T-helper 2 cell (primary cell): ENCODE data around the gene SLC11A2.
"Not testable (repeated sequence)": the region's sequence is repeated elsewhere in the genome, so short reads cannot be mapped to it uniquely, and the experiment has no call there.

Source experiments
- DNase-seq, 5 experiments: peaks; one replicate each; pipeline versions ENCODE4 v3.0.0 to v3.0.0-alpha.2; 2012 to 2022

Gene SLC11A2

DNA sequence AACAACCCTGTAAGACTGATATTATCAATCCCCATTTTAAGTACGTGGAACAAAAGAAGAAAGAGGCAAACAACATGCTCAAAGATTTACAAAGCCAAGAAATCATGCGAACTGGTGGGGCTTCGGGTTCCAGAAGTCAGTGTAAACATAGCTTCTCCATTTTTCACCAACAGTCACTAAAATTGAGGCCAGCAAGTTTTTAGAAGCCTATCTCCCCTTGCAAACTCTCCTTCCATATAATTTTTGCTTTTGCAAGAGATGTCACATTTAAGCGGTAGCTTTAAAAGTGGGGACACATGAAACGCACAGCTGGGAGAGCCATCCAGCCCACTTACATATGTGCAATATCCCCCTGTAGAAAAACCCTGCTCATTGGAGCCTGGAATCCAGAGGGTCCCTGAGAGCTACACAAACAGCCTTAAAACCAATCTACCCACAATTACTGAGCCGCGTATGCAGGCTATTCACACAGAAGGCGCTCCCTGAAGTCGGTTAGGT, 797 bp downstream of the SLC11A2 start:
- DNase-seq = peak in 1 of 5 experiments; percentile 34

DNA sequence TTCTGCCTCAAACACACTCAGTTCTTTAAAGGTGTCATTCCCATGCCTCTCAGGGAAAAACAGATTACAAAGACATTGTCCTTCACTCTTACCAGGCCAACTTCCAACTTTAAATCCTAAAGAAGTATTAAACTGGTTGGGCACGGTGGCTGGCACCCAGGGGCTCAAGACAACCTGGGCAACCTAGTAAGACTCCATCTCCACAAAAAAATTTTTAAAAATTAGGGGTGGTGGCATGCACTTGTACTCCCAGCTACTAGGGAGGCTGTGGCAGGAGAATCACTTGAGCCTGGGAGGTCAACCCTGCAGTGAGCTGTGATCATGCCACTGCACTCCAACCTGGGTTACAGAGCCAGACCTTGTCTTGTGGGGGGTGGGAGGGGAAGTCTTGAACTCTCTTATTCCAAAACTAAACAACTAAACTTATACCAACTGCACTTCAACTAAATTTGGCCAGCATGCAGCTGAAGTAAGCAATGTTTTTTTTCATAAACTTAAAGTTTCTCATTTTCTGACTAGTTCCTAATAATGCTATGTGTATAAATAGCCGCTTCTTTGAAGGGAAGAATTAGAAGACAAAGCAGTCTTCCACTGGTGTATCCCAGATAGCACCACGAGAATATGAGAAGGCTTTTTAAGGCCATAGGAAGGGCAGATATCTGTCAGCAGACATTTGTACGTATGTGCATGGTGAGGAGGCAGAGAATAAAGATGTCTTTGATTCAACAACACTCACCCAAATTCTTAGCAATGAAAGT, 2.4 kb downstream of the SLC11A2 start:
- no peak for DNase-seq

DNA sequence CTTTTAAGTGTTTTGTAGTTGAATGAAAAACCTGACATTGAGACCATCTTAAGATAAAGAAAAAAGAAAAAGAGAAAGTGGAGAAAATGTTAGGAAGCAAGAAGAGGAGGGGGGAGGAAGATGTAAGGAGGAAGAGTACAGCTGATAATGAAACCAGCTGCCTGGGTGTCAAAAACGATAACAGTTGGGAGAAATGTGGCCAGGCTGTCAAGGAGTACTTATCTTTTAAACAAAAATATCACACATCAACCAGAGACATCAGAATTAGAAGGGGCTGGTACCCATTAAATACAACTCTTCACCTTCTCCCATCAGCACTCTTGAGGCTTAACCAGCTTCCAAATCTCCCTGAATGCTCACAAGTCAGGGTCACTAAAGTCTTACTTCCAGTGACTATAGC, 4.5 kb downstream of the SLC11A2 start:
- peak in 1 of 5 experiments; percentile 55 for DNase-seq

DNA sequence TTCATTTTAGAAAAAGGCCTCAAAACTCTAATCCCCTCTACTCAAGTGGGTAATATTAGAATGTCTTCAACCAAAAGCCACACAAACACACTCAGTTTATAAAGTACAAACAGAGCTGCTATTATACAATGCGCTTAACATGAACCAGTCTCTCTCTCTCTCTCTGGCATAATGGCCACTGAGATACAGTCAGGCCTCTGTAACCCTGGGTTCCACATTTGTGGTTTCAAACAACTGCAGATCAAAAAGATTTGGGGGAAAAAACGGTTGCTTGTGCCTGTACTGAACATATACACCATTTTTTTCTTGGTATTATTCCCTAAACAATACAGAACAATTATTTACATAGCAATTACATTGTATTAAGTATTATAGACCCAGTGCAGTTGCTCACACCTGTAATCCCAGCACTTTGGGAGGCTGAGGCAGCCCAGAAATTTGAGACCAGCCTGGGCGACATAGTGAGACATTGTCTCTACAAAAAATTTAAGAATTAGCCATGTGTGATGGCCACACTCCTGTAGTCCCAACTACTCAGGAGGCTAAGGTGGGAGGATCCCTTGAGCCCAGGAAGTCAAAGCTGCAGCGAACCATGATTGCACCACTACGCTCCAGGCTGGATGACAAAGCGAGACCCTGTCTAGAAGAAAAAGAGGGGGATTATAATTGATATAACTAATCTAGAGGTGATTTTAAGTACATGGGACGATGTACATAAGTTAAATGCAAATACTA, 5.6 kb downstream of the SLC11A2 start:
- peak in 1 of 5 experiments; percentile 75 for DNase-seq

DNA sequence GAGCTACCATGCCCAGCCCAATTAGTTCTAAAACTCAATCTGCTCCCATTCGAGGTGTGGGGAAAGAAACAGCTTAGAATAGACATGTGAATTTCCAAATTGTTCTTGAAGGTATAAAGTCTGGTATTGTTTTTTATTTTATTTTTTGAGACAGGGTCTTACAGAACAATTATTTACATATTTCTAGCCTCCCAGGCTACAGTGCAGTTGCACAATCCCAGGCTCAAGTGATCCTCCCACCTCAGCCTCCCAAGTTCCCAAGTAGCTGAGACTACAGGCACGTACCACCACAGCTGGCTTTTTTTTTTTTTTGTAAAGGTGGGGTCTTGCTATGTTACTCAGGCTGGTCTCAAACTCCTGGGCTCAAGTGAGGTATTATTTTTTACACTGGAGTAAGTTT, 6.3 kb downstream of the SLC11A2 start:
- DNase-seq = no peak

DNA sequence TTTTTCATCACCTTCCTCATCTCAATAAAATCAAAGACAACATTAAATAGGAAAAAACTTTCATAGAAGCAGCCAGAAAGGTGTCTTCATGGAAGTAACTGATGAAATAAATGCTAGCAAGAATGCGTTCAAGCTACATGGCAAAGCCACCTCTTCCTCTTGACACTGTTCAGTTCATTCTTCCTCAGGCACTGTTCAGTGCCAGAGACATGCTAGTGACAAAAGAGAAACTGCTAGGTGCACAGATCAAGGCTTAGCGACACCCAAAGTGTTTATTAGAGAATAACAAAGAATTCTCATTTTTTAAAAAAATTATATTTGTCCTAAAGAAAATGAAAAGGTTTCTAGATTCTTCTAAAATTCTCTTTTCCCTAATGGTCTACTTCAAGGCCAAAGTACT, 7.2 kb downstream of the SLC11A2 start:
- no peak for DNase-seq

DNA sequence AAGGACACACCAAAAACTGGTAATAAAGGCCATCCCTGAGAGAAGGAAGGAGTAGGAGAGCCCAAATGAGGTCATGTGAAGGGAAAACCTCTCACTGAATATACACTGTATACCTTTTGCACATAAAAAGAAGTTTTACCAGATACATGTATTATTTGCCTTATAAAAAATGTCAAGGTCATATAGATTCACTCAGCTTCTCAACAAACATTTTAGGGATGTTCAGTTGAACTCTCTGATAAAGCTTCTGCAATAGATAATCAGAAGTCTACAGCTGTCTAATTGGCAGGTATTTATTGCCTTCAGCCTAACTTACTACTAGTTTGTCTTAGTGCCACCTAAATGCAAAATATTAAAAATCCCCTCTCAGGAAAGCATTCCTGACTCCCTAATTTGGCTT, 8.7 kb downstream of the SLC11A2 start:
- DNase-seq = no peak

DNA sequence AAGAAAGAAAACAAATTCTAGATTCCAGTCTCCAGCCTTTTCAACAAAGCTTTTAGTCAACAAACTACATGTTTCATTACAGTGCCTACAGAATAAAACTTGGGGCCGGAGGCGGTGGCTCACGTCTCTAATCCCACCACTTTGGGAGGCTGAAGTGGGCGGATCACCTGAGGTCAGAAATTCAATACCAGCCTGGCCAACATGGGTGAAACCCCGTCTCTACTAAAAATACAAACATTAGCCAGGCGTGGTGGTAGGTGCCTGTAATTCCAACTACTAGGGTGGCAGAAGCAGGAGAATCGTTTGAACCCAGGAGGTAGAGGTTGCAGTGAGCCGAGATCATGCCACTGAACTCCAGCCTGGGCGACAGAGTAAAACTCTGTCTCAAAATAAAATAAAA, 11.7 kb downstream of the SLC11A2 start:
- DNase-seq = not testable (repeated sequence)

DNA sequence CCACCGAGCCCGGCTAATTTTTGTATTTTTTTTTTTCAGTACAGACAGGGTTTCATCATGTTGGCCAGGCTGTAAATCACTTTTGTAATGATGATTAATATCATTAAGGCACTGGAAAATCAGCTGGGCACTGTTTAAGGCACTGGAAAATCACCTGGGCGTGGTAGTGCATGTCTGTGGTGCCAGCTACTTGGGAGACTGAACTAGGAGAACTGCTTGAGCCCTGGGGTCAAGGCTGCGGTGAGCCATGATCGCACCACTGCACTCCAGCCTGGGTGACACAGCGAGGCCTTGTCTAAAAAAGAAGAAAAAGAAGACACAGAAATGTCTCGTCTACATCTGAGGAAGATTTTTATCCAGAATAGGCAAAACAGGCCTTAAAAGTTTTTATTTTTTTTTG, 12.7 kb downstream of the SLC11A2 start:
- DNase-seq = no peak

DNA sequence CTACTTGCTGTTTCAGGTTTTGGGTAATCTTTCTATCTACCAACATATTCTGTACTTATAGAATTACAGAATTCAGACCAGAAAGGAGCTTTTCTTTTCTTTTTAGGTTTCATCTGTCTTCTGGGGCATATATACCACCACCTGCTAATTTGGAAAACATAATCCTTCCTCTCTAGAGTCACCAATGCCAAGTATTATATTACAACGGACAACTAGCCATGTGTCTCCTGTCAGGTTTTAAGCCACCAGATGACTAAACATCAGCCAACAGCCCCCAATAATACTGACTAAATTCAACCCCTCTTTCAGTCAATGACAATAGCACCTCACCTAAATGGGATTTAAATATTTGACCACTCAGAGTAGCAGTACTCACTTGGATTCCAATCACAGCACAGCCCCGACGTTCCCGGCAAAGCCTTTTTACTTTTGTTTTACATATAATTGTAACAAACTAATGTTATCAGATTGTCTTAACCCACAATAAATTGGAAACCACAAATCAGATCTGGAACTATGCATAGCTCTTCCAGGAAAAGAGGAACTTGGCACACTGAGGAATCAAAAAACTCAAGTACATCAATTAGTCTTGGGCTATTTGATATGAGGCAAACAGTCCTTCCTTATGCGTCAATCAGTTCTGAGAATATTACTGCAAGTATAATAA, 13.5 kb downstream of the SLC11A2 start:
- peak in 1 of 5 experiments; percentile 20 for DNase-seq

DNA sequence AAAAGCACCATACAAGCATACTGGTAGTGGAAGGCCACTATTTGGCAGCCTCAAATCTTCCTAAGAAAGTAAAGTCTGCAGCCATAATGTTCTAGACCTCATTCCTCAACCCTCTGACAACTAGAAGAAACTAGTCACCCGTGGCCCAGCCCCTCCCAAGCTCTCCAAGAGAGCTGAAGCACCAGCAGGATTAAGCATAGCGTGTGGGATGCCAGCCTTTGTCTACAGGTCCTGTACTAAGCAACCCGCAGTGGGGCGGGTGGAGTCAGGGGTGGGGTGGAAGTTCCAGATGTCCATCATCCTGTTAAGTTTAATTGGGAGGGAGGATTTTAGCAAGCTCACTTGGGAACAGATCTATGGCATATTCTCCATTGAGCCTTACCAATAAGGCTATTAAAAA, 14.2 kb downstream of the SLC11A2 start:
- DNase-seq = no peak

DNA sequence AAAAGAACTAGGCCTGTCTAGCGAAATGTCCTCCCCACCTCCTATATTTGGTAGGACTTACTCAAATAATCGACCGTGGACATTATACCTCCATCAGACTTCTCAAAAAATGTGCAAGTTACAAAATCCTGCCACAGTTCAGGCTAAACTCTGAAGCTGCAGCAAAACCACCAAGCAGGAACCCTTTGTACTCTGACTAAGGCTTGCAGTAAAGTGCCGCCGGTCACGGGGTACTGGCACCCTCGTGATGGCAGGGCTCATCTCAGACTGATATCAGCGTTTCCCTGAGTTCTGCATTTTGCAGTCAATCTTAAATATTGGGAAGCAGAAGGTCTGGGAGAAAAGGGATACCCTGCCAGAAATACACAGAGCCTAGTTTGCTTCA, 17.1 kb downstream of the SLC11A2 start:
- DNase-seq = peak in 3 of 5 experiments; percentile 15 to 77 (median 30)

DNA sequence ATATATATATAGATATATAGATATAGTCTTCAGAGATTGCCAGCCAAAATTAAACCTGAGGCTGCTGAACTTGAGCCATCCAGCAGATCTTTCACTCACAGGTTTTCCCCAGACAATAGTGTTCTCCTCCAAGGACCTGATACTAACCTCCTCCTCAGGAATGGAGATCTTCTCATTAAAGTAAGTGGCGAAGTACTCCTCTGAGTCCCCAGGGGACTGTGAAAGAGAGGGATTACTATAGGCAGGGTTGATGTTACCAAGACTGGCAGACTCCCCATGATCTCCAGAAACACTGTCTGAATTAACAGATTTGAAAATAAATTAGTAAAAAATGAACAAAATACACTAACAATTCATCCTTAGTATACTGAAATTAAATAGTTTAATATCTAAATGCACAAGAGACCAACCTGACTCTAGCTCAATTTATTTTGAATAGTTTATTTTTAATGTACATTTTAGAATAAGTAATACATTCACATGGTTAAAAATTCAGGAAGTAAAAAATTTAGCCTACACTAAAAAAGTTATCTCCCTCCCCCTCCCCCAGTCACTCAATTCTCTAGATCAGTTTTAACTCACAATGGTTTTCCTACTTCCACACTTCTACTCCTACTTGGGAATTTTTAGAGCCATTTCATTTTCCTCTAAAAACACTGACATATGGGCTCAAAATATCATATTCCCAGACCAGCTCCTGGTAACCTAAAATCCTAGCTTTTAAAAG, 17.7 kb downstream of the SLC11A2 start:
- no peak for DNase-seq

DNA sequence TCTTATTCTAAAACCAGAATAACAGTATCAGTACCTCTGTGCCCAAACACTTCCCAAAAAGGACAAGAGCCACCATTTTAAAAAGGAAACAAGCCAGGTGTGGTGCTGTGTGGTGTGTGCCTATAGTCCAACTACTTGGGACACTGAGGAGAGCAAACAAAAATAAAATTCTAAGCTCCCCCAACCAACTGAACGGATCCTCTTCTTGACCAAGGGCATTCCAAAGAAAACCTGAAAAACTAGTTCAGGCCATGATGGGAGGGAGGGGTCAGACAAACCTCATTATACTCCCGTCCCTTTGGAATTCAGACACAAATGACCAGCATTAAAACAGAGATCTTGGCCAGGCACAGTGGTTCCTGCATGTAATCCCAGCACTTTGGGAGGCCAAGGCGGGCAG, 20.5 kb downstream of the SLC11A2 start:
- no peak for DNase-seq

DNA sequence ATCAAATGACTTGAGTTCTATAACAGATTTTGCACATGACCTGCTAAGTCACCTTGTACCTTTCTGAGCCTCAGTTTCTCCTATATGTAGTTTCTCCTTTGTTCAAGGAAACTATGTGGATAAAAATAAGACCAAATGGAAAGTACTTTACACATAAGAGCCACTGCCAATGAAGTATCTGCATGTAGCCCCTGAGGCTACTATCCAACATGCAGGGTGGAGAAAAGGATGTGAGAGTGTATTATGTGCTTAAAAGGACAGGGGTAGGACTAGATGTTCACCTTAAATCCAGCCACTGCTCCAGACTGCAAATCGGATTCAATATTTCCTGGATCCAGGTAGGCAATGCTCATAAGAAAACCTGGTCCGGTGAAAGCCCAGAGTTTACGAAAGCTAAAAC, 21.2 kb downstream of the SLC11A2 start:
- no peak for DNase-seq

DNA sequence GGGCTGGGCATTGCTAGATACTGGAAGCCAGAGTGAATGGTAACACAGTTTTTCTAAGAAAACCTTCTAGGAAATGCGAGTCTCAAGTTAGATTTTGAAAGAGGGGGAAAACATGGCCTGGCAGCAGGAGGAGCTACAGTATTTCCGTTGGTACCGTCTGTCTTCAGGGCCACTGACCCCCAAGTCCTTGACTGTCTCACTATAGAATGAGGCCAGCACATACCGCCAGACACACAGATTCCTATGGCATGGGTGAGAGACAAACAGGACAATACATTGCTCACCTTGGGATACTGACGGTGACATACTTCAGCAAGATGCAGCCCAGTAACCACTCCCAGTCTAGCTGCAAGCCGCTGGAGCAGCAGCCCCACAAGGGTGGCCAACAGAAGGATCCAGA, 21.7 kb downstream of the SLC11A2 start:
- no peak for DNase-seq

DNA sequence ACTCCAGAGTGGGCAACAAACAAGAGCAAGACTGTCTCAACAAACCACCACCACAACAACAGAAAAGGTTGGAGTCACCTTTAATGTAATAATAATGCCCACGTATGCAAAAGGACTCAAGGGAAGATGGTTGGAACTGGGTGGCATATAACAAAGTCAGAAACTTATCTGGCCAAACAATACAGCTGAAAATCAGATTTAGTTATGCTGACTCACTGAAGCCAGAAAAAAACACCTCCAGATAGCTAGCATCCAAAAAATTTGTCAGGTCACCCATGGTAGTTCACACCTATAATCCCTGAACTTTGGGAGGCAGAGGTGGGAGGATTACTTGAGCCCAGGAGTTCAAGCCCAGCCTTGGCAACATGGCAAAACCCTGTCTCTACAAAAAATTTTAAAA, 24.4 kb downstream of the SLC11A2 start:
- DNase-seq = no peak

DNA sequence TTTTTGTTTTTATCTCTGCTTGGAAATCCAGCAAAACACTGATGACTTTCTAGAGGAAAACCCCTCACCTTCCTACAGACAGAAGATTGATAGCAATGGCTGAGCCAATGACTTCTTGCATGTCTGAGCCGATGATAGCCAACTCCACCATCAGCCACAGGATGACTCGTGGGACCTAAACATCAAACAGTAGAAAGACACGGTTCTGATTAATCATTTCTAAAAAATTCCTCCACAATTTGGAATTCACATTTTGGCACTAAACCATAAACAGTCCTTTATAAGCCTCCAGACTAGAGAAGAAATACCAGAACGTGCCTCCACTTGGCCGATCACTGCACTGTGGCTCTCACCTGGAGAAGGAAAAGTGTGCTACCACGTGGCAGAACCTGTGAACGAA, 25.9 kb downstream of the SLC11A2 start:
- no peak for DNase-seq

DNA sequence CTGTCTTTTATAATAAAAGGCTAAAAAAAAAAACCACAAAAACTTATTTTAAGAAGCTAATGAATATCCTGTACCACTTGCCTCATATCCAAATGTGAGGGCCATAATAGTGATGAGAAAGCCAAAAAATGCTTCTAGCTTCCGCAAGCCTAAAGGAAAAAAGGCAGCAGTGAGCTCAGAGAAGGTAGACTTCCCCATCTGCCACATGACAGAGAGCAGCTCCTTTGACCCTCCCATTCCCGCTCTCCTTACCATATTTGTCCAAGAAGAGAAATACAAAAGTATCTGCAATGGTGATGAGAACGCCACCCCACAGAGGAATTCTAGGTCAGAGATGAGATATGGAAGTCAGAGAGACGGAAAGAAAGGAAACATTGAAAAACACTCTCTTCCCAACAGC, 27.1 kb downstream of the SLC11A2 start:
- no peak for DNase-seq

DNA sequence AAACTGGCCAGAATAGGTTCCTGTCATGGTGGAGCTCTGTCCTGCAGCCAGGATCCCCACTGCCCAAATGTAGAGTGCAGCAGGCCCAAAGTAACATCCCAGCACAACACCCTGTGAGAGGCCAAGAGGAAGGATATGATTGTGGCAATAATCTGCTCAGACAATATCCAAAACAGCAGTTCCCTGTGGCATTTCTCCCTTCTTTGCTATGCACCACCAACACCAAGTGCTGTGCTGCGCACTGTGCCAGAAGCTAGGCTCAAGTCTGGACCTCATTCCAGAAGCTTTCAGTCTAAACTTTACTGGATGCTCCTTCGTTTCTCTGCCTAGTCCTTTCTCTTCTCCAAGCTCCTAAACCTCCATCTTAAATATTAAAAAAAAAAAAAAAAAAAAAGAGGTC, 33.4 kb downstream of the SLC11A2 start:
- no peak for DNase-seq

DNA sequence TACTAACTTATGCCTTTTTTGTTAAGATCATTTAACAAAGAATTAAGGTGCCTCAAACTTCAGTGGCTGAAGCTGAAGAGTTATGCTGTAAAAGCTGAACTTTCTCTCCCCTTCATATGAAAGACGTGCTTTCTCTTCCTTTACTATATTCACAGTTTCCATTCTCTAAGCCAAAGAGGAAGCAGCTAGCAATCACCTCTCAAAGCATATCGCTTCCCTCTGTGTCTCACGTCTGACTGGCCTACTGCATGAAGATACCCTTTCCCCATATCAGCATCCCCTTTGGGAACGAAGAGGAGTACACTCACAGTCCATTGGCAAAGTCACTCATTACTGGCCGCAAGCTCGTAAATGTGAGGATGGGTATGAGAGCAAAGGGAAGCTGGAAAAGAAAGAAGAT, 34.9 kb downstream of the SLC11A2 start:
- no peak for DNase-seq

DNA sequence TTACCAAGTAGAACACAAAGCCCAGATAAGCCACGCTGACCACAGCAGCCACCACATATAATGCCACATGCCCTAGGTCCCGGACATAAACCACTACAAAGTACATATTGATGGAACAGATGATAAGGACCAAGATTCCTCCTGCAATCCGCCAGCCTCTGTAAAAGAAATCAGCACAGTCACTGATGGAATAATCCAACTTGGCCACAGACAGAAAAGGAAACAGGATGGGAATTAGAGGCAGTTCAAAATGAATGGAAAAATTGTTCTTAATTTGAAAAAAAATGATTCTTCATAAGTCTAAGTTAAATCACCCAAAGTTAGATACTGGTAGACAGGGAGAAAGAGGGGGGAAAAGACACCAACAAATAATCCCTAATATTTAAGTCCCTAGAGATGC, 35.4 kb downstream of the SLC11A2 start:
- DNase-seq = peak in 1 of 5 experiments; percentile 24

DNA sequence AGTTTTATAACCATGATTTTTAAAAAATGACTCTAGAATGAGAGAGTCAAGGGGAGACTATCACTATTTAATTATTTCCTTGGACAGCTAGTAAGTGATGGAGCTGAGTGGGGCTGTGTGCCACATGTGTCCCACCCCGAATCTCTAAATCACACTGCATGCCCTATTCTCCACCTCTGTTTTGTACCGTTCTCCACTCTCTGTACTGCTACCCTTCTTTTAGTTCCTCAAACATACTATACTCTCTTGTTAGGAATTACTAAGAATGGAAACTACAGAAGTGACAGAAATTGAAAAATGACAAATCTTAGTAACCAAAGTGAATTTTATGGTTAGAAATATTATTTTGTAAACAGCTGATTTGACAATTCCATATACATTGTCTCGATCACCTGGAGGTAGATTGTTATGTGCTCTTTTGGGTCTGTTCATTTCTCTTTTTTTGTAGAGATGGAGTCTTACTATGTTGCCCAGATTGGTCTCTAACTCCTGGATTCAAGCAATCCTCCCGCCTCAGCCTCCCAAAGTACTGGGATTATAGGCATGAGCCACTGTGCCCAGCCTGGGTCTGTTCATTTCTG, 35.9 kb downstream of the SLC11A2 start:
- no peak for DNase-seq
